Lower lobe of right lung (tissue), 2 donors: ENCODE measurements around the gene RFX1. TPM values are rescaled to one million over a fixed set of nuclear protein-coding genes. Genes with fewer than 3 reads are reported as not detected.

Experiments used
- ATAC-seq, 2 donors: fragments of 200-7000 bp; cut with Tn5 transposase; one replicate each; pipeline ENCODE4 v1.9.1; 2020 to 2022; ENCODE audit warnings: mild to moderate bottlenecking in 2 of 2, moderate library complexity in 2 of 2
- DNase-seq: peaks from one replicate; pipeline ENCODE4 v3.0.0-alpha.2; 2020
- H3K27ac ChIP-seq: fragments of 200-600 bp; one replicate; pipeline ENCODE4 v1.8.0; 2022
- H3K27me3 ChIP-seq: fragments of 200-600 bp; one replicate; pipeline ENCODE4 v1.8.0; 2022; ENCODE audit warnings: low read depth
- H3K36me3 ChIP-seq: fragments of 200-600 bp; one replicate; pipeline ENCODE4 v1.8.0; 2022; ENCODE audit warnings: mild to moderate bottlenecking
- H3K4me1 ChIP-seq: fragments of 200-600 bp; one replicate; pipeline ENCODE4 v1.8.0; 2022
- H3K4me3 ChIP-seq: fragments of 200-600 bp; one replicate; pipeline ENCODE4 v1.8.0; 2022; ENCODE audit warnings: mild to moderate bottlenecking
- H3K9me3 ChIP-seq: fragments of 200-600 bp; one replicate; pipeline ENCODE4 v1.8.0; 2022
- intact Hi-C: fragments of 100-400 bp; cut with DNase I; formaldehyde crosslinking; loops from one replicate; pipeline ENCODE4 v1.11.0; 2022
- long read RNA-seq: library from polyadenylated mRNA; unstranded; transcript quantifications from one replicate; pipeline ENCODE4 v2.0.0, GENCODE V29; 2021
- total RNA-seq: library from RNA; stranded (reverse); fragmentation: NEBNext Ultra II Directional; extraction: Animal tissue kit (Norgen Biotek cat#: 25700); gene quantifications from one replicate; pipeline ENCODE4 v1.2.1, GENCODE V29; 2021
- TF ChIP-seq, protein P1 (sequence below): fragments of 200-600 bp; IDR thresholded peaks from one replicate; pipeline ENCODE4 v1.8.0; 2022; ENCODE audit warnings: antibody characterized with exemption, mild to moderate bottlenecking
- donor health status: DM: no; HTN: yes; CAD: no; lungs with severe emphysema.

RFX1 gene
- total RNA-seq: 17.8 TPM
- long read RNA-seq, partial matches to known transcripts: 0 of 8 reads
- long read RNA-seq, other reads (novel, unspliced or antisense): 8 of 8 reads

DNA sequence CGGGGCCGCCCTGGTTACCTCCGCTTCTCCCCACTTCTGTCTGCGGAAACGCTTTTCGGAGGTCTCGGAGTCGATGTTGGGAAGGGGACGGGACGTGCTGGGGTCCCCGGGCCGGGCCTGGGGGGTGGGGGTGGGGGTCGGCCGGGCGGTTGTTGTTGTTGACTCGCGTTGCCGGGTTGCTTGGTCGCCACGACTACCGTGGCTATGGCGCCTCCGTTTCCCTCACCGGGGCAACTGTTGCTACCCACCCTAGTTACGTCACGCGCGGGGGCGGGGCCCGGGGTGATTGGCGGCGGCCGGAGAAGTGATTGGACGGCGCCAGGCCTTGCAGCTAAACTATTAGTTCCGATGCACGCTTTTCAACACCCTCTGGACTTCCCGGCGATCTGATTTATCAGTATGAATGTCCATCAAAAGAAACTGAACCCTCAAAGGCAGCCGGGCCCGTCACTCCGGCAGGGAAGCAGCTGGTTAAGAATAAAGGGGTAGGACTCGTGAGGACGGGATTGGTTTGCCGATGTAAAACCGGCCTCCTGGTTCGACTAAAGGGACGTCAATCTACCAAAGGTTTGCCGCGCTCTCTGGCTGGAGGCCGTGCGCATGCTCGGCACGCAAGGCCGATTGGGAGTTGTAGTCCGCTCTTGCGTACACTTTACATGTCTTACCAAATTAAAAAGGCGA lies at the start of gene RFX1:
RFX1 (minus strand) TSS at position 236 of the 681 bp plus-strand sequence. CDS start 12,477 bp downstream, outside the sequence.
- H3K36me3 ChIP-seq: no peaks in the 10 kb centered on the region
- no peaks in the 10 kb centered on the region for H3K9me3 ChIP-seq
- no peaks in the 10 kb centered on the region for H3K27me3 ChIP-seq
- intact Hi-C loops: no loop called here
- ATAC-seq: peak; percentile 91 to 94
- peak; percentile 100 for DNase-seq
- peaks cover 32% of the 10 kb centered on the region for H3K4me1 ChIP-seq
- H3K4me3 ChIP-seq: peak within 1 kb of the TSS; percentile 67
- TF ChIP-seq, protein P1, sequence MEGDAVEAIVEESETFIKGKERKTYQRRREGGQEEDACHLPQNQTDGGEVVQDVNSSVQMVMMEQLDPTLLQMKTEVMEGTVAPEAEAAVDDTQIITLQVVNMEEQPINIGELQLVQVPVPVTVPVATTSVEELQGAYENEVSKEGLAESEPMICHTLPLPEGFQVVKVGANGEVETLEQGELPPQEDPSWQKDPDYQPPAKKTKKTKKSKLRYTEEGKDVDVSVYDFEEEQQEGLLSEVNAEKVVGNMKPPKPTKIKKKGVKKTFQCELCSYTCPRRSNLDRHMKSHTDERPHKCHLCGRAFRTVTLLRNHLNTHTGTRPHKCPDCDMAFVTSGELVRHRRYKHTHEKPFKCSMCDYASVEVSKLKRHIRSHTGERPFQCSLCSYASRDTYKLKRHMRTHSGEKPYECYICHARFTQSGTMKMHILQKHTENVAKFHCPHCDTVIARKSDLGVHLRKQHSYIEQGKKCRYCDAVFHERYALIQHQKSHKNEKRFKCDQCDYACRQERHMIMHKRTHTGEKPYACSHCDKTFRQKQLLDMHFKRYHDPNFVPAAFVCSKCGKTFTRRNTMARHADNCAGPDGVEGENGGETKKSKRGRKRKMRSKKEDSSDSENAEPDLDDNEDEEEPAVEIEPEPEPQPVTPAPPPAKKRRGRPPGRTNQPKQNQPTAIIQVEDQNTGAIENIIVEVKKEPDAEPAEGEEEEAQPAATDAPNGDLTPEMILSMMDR: no peak
- H3K27ac ChIP-seq: peak within 1 kb of the TSS; percentile 100

DNA sequence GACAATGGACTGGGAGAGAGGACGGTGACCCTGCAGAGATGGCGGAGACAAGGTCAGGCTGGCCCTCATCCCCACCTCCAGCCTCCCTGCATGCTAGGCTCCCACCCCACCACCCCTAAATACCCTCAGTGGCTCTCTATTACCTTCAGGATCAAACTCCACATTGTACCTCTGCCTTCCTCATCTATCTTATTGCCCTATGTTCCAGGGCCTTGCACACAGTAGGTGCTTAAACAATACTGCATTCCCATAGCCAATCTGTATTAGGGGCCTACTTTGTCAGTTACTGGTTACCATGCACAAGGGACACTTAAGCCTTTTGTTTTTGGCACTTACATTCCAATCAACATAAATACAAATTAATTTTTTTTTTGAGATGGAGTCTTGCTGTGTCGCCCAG lies 49.3 kb upstream of the RFX1 start:
- DNase-seq (no peak), ATAC-seq (no peak)
- intact Hi-C loops: no loop called here
- TF ChIP-seq, protein P1: no peak
- peaks cover 17% of the 10 kb centered on the region for H3K27me3 ChIP-seq
- no peak overlapping the region for H3K27ac ChIP-seq
- H3K36me3 ChIP-seq: peaks cover 19% of the 10 kb centered on the region
- H3K9me3 ChIP-seq: no peaks in the 10 kb centered on the region
- no peak overlapping the region for H3K4me3 ChIP-seq
- H3K4me1 ChIP-seq: peaks cover 7% of the 10 kb centered on the region

DNA sequence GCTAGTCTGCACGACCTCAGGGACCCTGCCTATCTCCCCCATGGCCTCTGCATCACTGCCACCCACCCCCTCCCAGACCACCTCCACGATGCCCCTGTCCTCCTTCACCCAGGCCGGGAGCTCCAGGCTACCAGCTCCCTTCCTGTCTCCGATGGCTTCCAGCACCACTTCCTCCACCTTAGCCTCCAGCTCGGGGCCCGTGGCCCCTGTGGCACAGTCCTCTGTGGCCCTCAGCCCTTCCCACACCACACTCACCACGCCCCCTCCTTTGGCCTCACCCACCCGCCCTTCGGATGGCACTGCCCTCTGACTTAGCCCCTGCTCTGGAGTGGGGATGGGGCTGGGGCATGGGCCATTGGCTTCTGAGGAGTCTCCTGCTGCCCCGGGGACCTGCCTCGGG lies 48.6 kb upstream of the RFX1 start:
- intact Hi-C loops: no loop called here
- H3K27ac ChIP-seq: no peak overlapping the region
- H3K4me1 ChIP-seq: peaks cover 7% of the 10 kb centered on the region
- peaks cover 23% of the 10 kb centered on the region for H3K36me3 ChIP-seq
- ATAC-seq (no peak), DNase-seq (no peak)
- no peaks in the 10 kb centered on the region for H3K9me3 ChIP-seq
- no peak overlapping the region for H3K4me3 ChIP-seq
- TF ChIP-seq, protein P1: no peak
- peaks cover 16% of the 10 kb centered on the region for H3K27me3 ChIP-seq

DNA sequence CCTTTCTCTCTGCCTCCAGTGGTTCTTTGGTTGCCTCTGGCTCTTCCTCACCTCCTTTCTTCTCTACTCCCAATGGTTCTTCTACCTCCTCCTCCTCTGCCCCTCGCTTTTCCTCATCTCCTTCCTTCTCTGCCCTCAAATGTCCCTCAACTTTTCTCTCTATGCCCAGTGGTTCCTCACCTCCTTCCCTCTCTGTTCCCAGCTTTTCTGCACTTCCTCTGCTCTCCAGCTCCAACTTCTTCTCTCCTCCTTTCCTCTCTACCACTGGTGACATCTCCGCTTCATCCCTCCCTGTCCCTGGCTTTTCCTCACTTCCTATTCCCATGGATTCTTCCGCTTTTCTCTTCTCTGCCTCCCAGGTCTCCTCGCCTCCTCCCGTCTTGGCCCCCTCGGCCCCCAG lies 48.0 kb upstream of the RFX1 start:
- H3K27ac ChIP-seq: no peak overlapping the region
- peaks cover 10% of the 10 kb centered on the region for H3K27me3 ChIP-seq
- peaks cover 26% of the 10 kb centered on the region for H3K36me3 ChIP-seq
- H3K4me1 ChIP-seq: peaks cover 7% of the 10 kb centered on the region
- no peak overlapping the region for H3K4me3 ChIP-seq
- ATAC-seq (no peak), DNase-seq (no peak)
- intact Hi-C loops: no loop called here
- H3K9me3 ChIP-seq: no peaks in the 10 kb centered on the region
- TF ChIP-seq, protein P1: no peak

DNA sequence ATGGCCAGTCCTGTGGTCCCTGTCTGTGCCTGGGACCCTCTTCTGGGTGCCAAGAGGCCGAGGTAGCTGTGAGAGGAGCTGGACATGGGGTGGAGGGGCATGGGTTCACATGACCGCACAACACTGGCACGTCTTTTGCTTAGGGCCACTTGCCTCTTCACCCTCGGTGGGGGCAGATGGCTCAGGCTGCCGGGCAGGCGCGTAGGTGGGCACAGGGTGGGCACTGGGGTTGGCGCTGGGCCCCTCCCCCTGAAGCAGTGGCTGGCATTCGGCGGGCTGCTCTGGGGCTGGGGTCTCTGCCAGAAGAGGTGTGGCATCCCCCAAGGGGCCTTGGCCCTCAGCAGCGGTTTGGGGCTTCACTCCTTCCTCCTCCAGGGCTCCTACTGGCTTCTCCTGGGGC lies 47.4 kb upstream of the RFX1 start:
- TF ChIP-seq, protein P1: no peak
- Histone ChIP-seq H3K27ac (no peak overlapping the region), H3K36me3 (peaks cover 29% of the 10 kb centered on the region), H3K4me1 (peaks cover 7% of the 10 kb centered on the region), H3K9me3 (no peaks in the 10 kb centered on the region), H3K27me3 (peaks cover 4% of the 10 kb centered on the region), H3K4me3 (no peak overlapping the region)
- no peak for DNase-seq
- ATAC-seq: no peak
- intact Hi-C loops: no loop called here
